ENCODE data around the gene FGFRL1. TPM values are rescaled to one million over a fixed set of nuclear protein-coding genes. Genes with fewer than 3 reads are reported as not detected.
A peak's percentile ranks its signal among the peaks of the same experiment; 100 is the strongest.

Gene FGFRL1
- total RNA-seq, 1 experiment from 2014 or later: 59.5 TPM

DNA sequence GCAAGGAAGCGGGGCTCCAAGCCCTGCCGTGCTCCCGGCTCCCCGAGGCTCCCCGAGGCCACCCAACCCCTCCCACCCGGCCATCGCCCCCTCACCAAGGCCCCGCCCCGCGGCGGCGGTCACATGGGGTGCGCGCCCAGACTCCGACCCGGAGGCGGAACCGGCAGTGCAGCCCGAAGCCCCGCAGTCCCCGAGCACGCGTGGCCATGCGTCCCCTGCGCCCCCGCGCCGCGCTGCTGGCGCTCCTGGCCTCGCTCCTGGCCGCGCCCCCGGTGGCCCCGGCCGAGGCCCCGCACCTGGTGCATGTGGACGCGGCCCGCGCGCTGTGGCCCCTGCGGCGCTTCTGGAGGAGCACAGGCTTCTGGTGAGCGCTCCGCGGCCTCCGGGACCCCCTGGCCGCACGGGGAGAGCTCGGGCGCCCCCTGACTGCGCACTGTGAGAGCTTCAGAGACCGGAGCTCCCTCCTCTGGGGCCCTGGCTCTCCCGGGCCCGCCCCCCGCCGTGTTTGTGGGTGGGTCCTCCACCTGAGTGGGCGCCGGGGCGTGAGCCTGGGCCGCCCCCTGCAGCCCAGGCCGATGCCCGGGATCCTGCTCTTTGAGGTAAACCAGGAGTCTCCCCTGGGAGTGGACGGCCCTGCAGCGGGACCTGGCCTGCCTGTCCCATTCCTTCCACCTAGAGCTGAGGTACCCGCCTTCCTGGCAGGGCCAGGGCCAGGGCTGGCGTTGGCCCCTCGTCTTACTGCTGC is 24.4 kb upstream of the FGFRL1 start, which contains the start of gene IDUA:
Gene IDUA, plus strand, starts transcription at position 166 of the 745 bp plus-strand sequence. Its CDS starts 41 bp downstream, at position 207.
- ChIA-PET POLR2A (ENCODE audit: unreplicated experiment) (interaction anchor here (0.5 to 1.0 kb wide), 3 partner anchors 48 to 377 kb away, joined by 3 to 12 read pairs (median 5); partner anchors contain the start of genes GAK and TMEM175), CTCF (interaction anchor here (0.6 to 1.0 kb wide), 3 partner anchors 57 to 707 kb away, joined by 3 to 4 read pairs (median 3); no protein-coding TSS in a partner anchor)
- H3K4me3 ChIP-seq: peak within 1 kb of the TSS; percentile 79
- no peaks in the 10 kb centered on the region for H3K9me2 ChIP-seq (ENCODE audit: insufficient read depth)
- intact Hi-C loops (cut with micrococcal nuclease; ENCODE audit: unreplicated experiment): loop anchor here (2.0 to 10.0 kb wide), 2 partner anchors 54 to 372 kb away; partner anchors contain the start of genes GAK and TMEM175
- peak within 1 kb of the TSS; percentile 35 for H3K27ac ChIP-seq
- no peak for TF ChIP-seq EZH2 (IDR thresholded peaks at IDR 0.05; ENCODE audit: low read depth)
- TF ChIP-seq, protein P1, sequence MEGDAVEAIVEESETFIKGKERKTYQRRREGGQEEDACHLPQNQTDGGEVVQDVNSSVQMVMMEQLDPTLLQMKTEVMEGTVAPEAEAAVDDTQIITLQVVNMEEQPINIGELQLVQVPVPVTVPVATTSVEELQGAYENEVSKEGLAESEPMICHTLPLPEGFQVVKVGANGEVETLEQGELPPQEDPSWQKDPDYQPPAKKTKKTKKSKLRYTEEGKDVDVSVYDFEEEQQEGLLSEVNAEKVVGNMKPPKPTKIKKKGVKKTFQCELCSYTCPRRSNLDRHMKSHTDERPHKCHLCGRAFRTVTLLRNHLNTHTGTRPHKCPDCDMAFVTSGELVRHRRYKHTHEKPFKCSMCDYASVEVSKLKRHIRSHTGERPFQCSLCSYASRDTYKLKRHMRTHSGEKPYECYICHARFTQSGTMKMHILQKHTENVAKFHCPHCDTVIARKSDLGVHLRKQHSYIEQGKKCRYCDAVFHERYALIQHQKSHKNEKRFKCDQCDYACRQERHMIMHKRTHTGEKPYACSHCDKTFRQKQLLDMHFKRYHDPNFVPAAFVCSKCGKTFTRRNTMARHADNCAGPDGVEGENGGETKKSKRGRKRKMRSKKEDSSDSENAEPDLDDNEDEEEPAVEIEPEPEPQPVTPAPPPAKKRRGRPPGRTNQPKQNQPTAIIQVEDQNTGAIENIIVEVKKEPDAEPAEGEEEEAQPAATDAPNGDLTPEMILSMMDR (conservative IDR thresholded peaks at IDR 0.05): peak; percentile 65
- H4K20me1 ChIP-seq (ENCODE audit: insufficient read depth): peaks cover 5% of the 10 kb centered on the region; the same call in 1 of the 2 replicates
- H3K36me3 ChIP-seq (ENCODE audit: low read depth): no peaks in the 10 kb centered on the region
- TSS peak; percentile 46 for BruUV-seq (replicated peaks)
- peaks cover 22% of the 10 kb centered on the region for H3K79me2 ChIP-seq (ENCODE audit: low read depth)
- H3F3A ChIP-seq (ENCODE audit: insufficient read depth, low read depth): peaks cover 21% of the 10 kb centered on the region
- DNase-seq: peak; percentile 83 to 89
- H3K4me1 ChIP-seq (replicated peaks; ENCODE audit: insufficient read depth): peaks cover 28% of the 10 kb centered on the region
- H3K4me2 ChIP-seq: peak within 1 kb of the TSS; percentile 99
- no peaks in the 10 kb centered on the region for H3K27me3 ChIP-seq (ENCODE audit: insufficient read depth, low read depth)
- H3K9me3 ChIP-seq (ENCODE audit: insufficient read depth, low read depth): no peaks in the 10 kb centered on the region
- peak within 1 kb of the TSS; percentile 98 for H2AFZ ChIP-seq

DNA sequence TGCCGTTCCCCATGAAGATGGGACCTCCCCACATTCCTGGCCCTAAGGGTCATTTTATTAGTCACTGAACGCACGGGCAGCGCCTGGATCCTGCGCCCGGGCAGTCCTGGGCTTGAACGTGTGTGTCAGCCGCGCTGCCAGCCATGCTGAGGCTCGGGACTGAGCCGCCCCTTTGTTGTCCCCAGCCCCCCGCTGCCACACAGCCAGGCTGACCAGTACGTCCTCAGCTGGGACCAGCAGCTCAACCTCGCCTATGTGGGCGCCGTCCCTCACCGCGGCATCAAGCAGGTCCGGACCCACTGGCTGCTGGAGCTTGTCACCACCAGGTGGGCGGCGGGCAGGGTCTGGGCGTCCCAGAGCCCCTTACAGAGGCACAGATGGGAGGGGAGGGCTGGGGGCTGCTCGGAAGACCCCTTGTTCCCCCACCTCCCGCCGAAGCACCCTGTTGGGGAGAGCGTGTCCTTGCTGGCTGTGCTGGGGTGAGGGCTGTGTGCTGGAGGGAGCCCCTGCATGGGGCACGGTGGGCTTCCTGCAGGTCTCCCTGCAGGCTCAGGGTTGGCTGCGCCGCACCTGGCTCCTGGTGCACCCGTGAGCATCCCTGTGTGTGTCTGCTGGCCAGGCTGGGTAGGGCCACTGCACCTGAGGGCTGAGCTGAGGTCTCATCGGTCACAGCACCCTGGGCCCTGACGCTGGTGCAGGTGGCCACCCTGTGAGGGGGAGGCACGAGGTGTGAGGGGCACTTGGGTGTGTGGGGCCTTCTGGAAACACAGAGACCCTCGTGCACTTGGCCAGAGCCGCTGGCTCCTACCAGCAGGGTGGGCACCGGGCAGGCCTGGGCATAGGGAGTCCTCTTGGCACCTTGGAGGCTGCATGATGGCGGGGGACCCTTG is 23.6 kb upstream of the FGFRL1 start:
- ChIA-PET CTCF (interaction anchor here (0.6 to 1.0 kb wide), 2 partner anchors 58 to 706 kb away, joined by 3 to 4 read pairs; no protein-coding TSS in a partner anchor), POLR2A (ENCODE audit: unreplicated experiment) (interaction anchor here (0.5 to 1.0 kb wide), 3 partner anchors 49 to 378 kb away, joined by 3 to 12 read pairs (median 5); partner anchors contain the start of genes GAK and TMEM175)
- intact Hi-C loops (cut with micrococcal nuclease; ENCODE audit: unreplicated experiment): loop anchor here (2.0 to 10.0 kb wide), 2 partner anchors 55 to 373 kb away; partner anchors contain the start of genes GAK and TMEM175
- Histone ChIP-seq H3K9me2 (ENCODE audit: insufficient read depth) (no peaks in the 10 kb centered on the region), H3K36me3 (ENCODE audit: low read depth) (no peaks in the 10 kb centered on the region), H3K27me3 (ENCODE audit: insufficient read depth, low read depth) (no peaks in the 10 kb centered on the region), H3F3A (ENCODE audit: insufficient read depth, low read depth) (peaks cover 21% of the 10 kb centered on the region), H3K4me2 (peak overlapping the region; percentile 99), H3K9me3 (ENCODE audit: insufficient read depth, low read depth) (no peaks in the 10 kb centered on the region), H3K4me1 (replicated peaks; ENCODE audit: insufficient read depth) (peaks cover 32% of the 10 kb centered on the region), H3K4me3 (peak overlapping the region; percentile 79), H4K20me1 (ENCODE audit: insufficient read depth) (peaks cover 5% of the 10 kb centered on the region; the same call in 1 of the 2 replicates), H3K27ac (0 out of 2 replicates have a peak overlapping the region, but pooled peaks have one; percentile 30), H3K79me2 (ENCODE audit: low read depth) (peaks cover 22% of the 10 kb centered on the region), H2AFZ (peak overlapping the region; percentile 98)
- no peak for TF ChIP-seq EZH2 (IDR thresholded peaks at IDR 0.05; ENCODE audit: low read depth)
- TF ChIP-seq, protein P1 (conservative IDR thresholded peaks at IDR 0.05): no peak
- no TSS peak for BruUV-seq (replicated peaks)
- DNase-seq: no peak
